Endothelial cell of umbilical vein (primary cell): Measurements from ENCODE around the gene ADCY7. TPM values are rescaled to one million over a fixed set of nuclear protein-coding genes. Genes with fewer than 3 reads are reported as not detected.

Experiments
- BruUV-seq: library from RNA; stranded (reverse); fragments of 400-500 nt; replicated peaks from 2 replicates; lab custom pipeline; 2021; lab: Mats Ljungman, UMichigan
- CTCF ChIA-PET: fragments of 300-600, 350-600 bp; sonication (Branson Sonifier 250); formaldehyde crosslinking; loops from one replicate; lab custom pipeline; 2021; ENCODE audit warnings: antibody characterized with exemption, inconsistent platforms; lab: Charles Lee
- POLR2A ChIA-PET: fragments of 300-600, 350-600 bp; sonication (Branson Sonifier 250); formaldehyde crosslinking; loops from one replicate; lab custom pipeline; 2021; ENCODE audit warnings: antibody characterized with exemption, inconsistent platforms; lab: Charles Lee
- DNase-seq: peaks from one replicate; pipeline ENCODE4 v3.0.0-alpha.2; 2011; ENCODE audit warnings: low read depth, low spot score
- FAIRE-seq: peaks from 2 replicates; lab custom pipeline; 2011; peaks lifted over from hg19 to GRCh38; lab: Jason Lieb, UNC
- H2AFZ ChIP-seq: 2 replicates; pipeline ENCODE4 v1.6.0; 2012; ENCODE audit warnings: low read depth, low read length, control low read depth, inconsistent platforms
- H3K27ac ChIP-seq: 2 replicates; pipeline ENCODE4 v1.5.1; 2011; ENCODE audit warnings: low read depth, mild to moderate bottlenecking, control low read depth, low read length, moderate library complexity; ENCODE audit not compliant: insufficient read depth
- H3K27me3 ChIP-seq, 2 experiments: 2 replicates each; pipeline versions ENCODE4 v1.6.0 to v1.6.1; 2011; ENCODE audit warnings: low read length in 2 of 2, mixed read lengths in 1 of 2; ENCODE audit not compliant: control insufficient read depth in 2 of 2, insufficient read depth in 2 of 2
- H3K36me3 ChIP-seq, 2 experiments: 2 replicates in 1 of 2; 3 replicates in 1 of 2; pipeline ENCODE4 v1.5.1; 2011; ENCODE audit warnings: low read length in 2 of 2, mild to moderate bottlenecking in 1 of 2, moderate library complexity in 1 of 2; ENCODE audit not compliant: control insufficient read depth in 2 of 2, insufficient read depth in 2 of 2; ENCODE audit errors: extremely low read depth in 1 of 2
- H3K4me1 ChIP-seq: 3 replicates; pipeline ENCODE4 v1.5.1; 2011; ENCODE audit warnings: mild to moderate bottlenecking, low read length; ENCODE audit not compliant: control insufficient read depth, insufficient read depth; ENCODE audit errors: extremely low read depth
- H3K4me2 ChIP-seq: 2 replicates; pipeline ENCODE4 v1.6.1; 2011; ENCODE audit warnings: low read length, control low read depth, mixed read lengths; ENCODE audit not compliant: insufficient read depth
- H3K4me3 ChIP-seq, 3 experiments: fragments of 200-600 bp in 1 of 3; sonication (generic), shearing (Covaris generic) in 1 of 3; replicated peaks in 1 of 3; 2 replicates each; pipeline ENCODE4 v1.5.1; 2011 to 2016; ENCODE audit warnings: control low read depth in 3 of 3, low read length in 3 of 3, mild to moderate bottlenecking in 2 of 3, inconsistent platforms in 1 of 3, low read depth in 1 of 3, moderate library complexity in 1 of 3; ENCODE audit not compliant: insufficient read depth in 1 of 3
- H3K79me2 ChIP-seq: 2 replicates; pipeline ENCODE4 v1.6.0; 2012; ENCODE audit warnings: low read length, inconsistent platforms; ENCODE audit not compliant: control insufficient read depth, insufficient read depth
- H3K9ac ChIP-seq: replicated peaks from 2 replicates; pipeline ENCODE3; 2011; ENCODE audit warnings: low read length, control low read depth; ENCODE audit not compliant: insufficient read depth; ENCODE audit errors: extremely low read depth
- H3K9me1 ChIP-seq: replicated peaks from 3 replicates; pipeline ENCODE4 v1.6.0; 2011; ENCODE audit warnings: mild to moderate bottlenecking, low read length; ENCODE audit not compliant: control insufficient read depth, insufficient read depth; ENCODE audit errors: extremely low read depth
- H3K9me3 ChIP-seq: replicated peaks from 2 replicates; pipeline ENCODE4 v1.5.1; 2012; ENCODE audit warnings: low read length, inconsistent platforms; ENCODE audit not compliant: control insufficient read depth, insufficient read depth
- H4K20me1 ChIP-seq: replicated peaks from 2 replicates; pipeline ENCODE3; 2011; ENCODE audit warnings: mild to moderate bottlenecking, low read length; ENCODE audit not compliant: control insufficient read depth, insufficient read depth; ENCODE audit errors: extremely low read depth
- EZH2 ChIP-seq: IDR thresholded peaks from 2 replicates; pipeline ENCODE4 v1.6.1; 2012; ENCODE audit warnings: borderline replicate concordance, low read depth, mild to moderate bottlenecking, moderate library complexity, low read length, inconsistent platforms; ENCODE audit not compliant: severe bottlenecking
- FOS ChIP-seq: IDR thresholded peaks from 2 replicates; pipeline ENCODE4 v1.6.1; 2011; ENCODE audit warnings: mild to moderate bottlenecking, low read length, moderate library complexity, borderline replicate concordance; ENCODE audit not compliant: insufficient read depth
- GATA2 ChIP-seq: IDR thresholded peaks from 2 replicates; pipeline ENCODE4 v1.7.0; 2011; ENCODE audit warnings: low read depth, mild to moderate bottlenecking, moderate library complexity, mixed read lengths, low read length; ENCODE audit not compliant: insufficient read length, insufficient read depth
- JUN ChIP-seq: IDR thresholded peaks from 2 replicates; pipeline ENCODE4 v1.6.1; 2011; ENCODE audit warnings: borderline replicate concordance, low read depth; ENCODE audit not compliant: insufficient read length, insufficient read depth
- MYC ChIP-seq: IDR thresholded peaks from one replicate; pipeline ENCODE4 v1.6.1; 2011; ENCODE audit warnings: mild to moderate bottlenecking, low read depth, low read length
- POLR2A ChIP-seq: IDR thresholded peaks from 2 replicates; pipeline ENCODE4 v1.6.1; 2012; ENCODE audit warnings: low read depth, mild to moderate bottlenecking, control low read depth, low read length
- POLR2AphosphoS5 ChIP-seq: IDR thresholded peaks from 2 replicates; pipeline ENCODE4 v1.6.1; 2012; ENCODE audit warnings: low read depth, mild to moderate bottlenecking, control low read depth, low read length, moderate library complexity; ENCODE audit not compliant: insufficient read depth
- dilution Hi-C: fragments of 300-500 bp; cut with MboI; formaldehyde crosslinking; loops from one replicate; pipeline ENCODE4 v1.15.0; 2019; ENCODE audit warnings: low sequenced_read_pairs; ENCODE audit not compliant: extremely low pct_ligation_motif_present
- intact Hi-C: fragments of 100-400 bp; cut with micrococcal nuclease; formaldehyde crosslinking; loops from one replicate; pipeline ENCODE4 v1.10.0; 2022
- polyA plus RNA-seq, 4 experiments: library from polyadenylated mRNA; depleted of rRNA in 3 of 4; stranded (reverse) in 3 of 4; unstranded in 1 of 4; fragments of >200 nt; gene quantifications; 2 replicates each; pipeline versions ENCODE4 v1.2.1 to v1.2.3, GENCODE V29; 2011 to 2012; ENCODE audit warnings: missing spikeins in 1 of 4
- total RNA-seq: library from RNA; stranded (reverse); gene quantifications from 2 replicates; pipeline ENCODE4 v1.2.3, GENCODE V29; 2021
- TF ChIP-seq, protein P1 (sequence below), 2 donors: IDR thresholded peaks; 1 replicate in 1 of 2; 2 replicates in 1 of 2; pipeline ENCODE4 v1.5.1; 2011; ENCODE audit warnings: low read length in 2 of 2, mild to moderate bottlenecking in 2 of 2, moderate library complexity in 2 of 2, control low read depth in 1 of 2, inconsistent platforms in 1 of 2, low read depth in 1 of 2; ENCODE audit not compliant: insufficient read depth in 1 of 2; ENCODE audit errors: extremely low read depth in 1 of 2
- TF ChIP-seq, protein P2 (sequence below): IDR thresholded peaks from 2 replicates; pipeline ENCODE4 v1.6.1; 2011; ENCODE audit not compliant: insufficient read depth, insufficient read length

Gene ADCY7
- total and polyA plus RNA-seq, 2 donors (not counting 3 experiments of a cell fraction or from before 2014, with no cell fraction given), result 3.5 to 9.3 TPM

DNA sequence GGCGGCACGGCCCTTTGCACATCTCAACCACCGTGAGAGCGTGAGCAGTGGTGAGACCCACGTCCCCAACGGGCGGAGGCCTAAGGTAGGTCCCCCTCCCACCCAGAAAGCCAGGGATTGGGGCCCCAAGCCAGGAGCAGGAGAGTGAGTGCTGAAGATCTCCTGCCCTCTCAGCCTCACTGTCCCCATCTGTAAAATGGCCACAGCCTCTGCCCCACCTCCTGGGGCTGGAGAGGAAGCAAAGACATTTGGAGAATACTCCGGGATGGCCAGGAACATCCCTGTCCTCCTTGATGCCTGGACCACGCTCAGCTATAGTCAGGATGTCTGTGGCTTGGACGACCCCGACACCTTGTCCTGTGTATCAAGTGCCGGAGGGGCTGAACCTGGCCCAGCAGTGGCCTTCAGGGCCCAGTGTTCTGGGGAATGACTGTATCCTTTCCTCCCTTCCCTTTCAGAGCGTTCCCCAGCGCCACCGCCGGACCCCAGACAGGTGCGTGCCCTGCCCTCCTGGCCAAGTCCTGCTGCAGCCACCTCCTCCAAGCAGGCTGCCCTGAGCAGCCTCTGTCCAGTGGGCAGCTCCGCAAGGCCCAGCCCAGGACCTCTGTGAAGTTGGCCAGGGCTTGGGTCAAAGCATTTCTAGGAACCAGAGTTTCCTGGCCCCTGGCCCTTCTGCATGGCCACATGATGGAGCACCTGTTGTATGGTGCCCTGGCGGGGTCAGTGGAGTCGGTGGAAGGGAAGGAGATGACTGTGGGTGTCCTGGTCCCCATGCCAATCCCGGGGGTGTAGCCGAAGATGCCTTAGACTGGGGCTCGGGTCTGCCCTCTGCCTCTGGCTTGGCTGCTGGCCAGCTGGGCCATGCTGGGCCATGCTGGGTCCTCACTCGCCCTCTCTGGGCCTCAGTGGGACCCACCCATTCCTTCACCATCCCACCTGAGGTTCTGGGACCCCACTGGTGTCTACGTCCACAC is 38.4 kb downstream of the ADCY7 start:
- BruUV-seq, result no TSS peak
- H3K27ac ChIP-seq, result no peak overlapping the region
- POLR2A ChIA-PET, result no interaction called here

More for the DNA sequence above, 38.4 kb downstream of the ADCY7 start:
- DNase-seq, result no peak
- H4K20me1 ChIP-seq, result no peaks in the 10 kb centered on the region
- no peak overlapping the region for H2AFZ ChIP-seq
- H3K27me3 ChIP-seq, result no peaks in the 10 kb centered on the region
- intact Hi-C loops (no loop called here), dilution Hi-C loops (no loop called here)
- no peaks in the 10 kb centered on the region for H3K36me3 ChIP-seq
- no peaks in the 10 kb centered on the region for H3K79me2 ChIP-seq
- H3K4me1 ChIP-seq, result no peaks in the 10 kb centered on the region
- TF ChIP-seq, protein P1, sequence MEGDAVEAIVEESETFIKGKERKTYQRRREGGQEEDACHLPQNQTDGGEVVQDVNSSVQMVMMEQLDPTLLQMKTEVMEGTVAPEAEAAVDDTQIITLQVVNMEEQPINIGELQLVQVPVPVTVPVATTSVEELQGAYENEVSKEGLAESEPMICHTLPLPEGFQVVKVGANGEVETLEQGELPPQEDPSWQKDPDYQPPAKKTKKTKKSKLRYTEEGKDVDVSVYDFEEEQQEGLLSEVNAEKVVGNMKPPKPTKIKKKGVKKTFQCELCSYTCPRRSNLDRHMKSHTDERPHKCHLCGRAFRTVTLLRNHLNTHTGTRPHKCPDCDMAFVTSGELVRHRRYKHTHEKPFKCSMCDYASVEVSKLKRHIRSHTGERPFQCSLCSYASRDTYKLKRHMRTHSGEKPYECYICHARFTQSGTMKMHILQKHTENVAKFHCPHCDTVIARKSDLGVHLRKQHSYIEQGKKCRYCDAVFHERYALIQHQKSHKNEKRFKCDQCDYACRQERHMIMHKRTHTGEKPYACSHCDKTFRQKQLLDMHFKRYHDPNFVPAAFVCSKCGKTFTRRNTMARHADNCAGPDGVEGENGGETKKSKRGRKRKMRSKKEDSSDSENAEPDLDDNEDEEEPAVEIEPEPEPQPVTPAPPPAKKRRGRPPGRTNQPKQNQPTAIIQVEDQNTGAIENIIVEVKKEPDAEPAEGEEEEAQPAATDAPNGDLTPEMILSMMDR (IDR thresholded peaks at IDR 0.05; ENCODE audit: extremely low read depth in 1 of 2, insufficient read depth in 1 of 2, low read depth in 1 of 2, low read length in 2 of 2), result no peak
- no peak for TF ChIP-seq POLR2A
- TF ChIP-seq GATA2, result no peak
- TF ChIP-seq, protein P2, sequence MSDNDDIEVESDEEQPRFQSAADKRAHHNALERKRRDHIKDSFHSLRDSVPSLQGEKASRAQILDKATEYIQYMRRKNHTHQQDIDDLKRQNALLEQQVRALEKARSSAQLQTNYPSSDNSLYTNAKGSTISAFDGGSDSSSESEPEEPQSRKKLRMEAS, result no peak
- TF ChIP-seq POLR2AphosphoS5, result no peak
- TF ChIP-seq MYC, result no peak
- TF ChIP-seq JUN, result no peak
- no peak for TF ChIP-seq FOS
- no peak for TF ChIP-seq EZH2
- FAIRE-seq, result no peak
- H3K9ac ChIP-seq, result no peak overlapping the region
- H3K4me3 ChIP-seq, result no peak overlapping the region
- H3K9me3 ChIP-seq, result no peaks in the 10 kb centered on the region
- no peaks in the 10 kb centered on the region for H3K9me1 ChIP-seq
- H3K4me2 ChIP-seq, result no peak overlapping the region
- CTCF ChIA-PET, result no interaction called here
